Measurements from ENCODE around the gene MCRS1. TPM values are rescaled to one million over a fixed set of nuclear protein-coding genes. Genes with fewer than 3 reads are reported as not detected.

Gene MCRS1
- total RNA-seq, 4 donors from 2014 or later, result 68.0 to 107 (median 85.6) TPM

- no peak overlapping the region for H3K4me3 ChIP-seq
- H3K27me3 ChIP-seq, result no peaks in the 10 kb centered on the region
- peaks cover 0 to 16% (median 6%) of the 10 kb centered on the region in 4 donors for H3K4me1 ChIP-seq
- H3K9me3 ChIP-seq, result no peaks in the 10 kb centered on the region
- DNase-seq, result no peak
- no peak overlapping the region for H3K27ac ChIP-seq
- peaks cover 0 to 12% (median 0%) of the 10 kb centered on the region in 3 donors for H3K36me3 ChIP-seq
- TF ChIP-seq POLR2A (IDR thresholded peaks at IDR 0.05) (no peak), CTCF (IDR thresholded peaks at IDR 0.05) (no peak)
Observed at GRCh38 chr12:49552425-49552824, 15.5 kb downstream of the MCRS1 start.

GRCh38 chr12:49552014-49552413 is 15.9 kb downstream of the MCRS1 start:
- Histone ChIP-seq H3K4me1 (peaks cover 0 to 16% (median 6%) of the 10 kb centered on the region in 4 donors), H3K4me3 (no peak overlapping the region), H3K27me3 (no peaks in the 10 kb centered on the region), H3K9me3 (no peaks in the 10 kb centered on the region), H3K36me3 (peaks cover 0 to 8% (median 0%) of the 10 kb centered on the region in 3 donors), H3K27ac (no peak overlapping the region)
- no peak for DNase-seq
- TF ChIP-seq POLR2A (IDR thresholded peaks at IDR 0.05), result no peak
- TF ChIP-seq CTCF (IDR thresholded peaks at IDR 0.05), result no peak

GRCh38 chr12:49550693-49551252 is 17.2 kb downstream of the MCRS1 start:
- H3K36me3 ChIP-seq, result no peaks in the 10 kb centered on the region
- H3K9me3 ChIP-seq, result no peaks in the 10 kb centered on the region
- no peaks in the 10 kb centered on the region for H3K27me3 ChIP-seq
- no peak for TF ChIP-seq CTCF (IDR thresholded peaks at IDR 0.05)
- TF ChIP-seq POLR2A (IDR thresholded peaks at IDR 0.05), result no peak
- no peak overlapping the region for H3K4me3 ChIP-seq
- no peak for DNase-seq
- H3K4me1 ChIP-seq, result peaks cover 0 to 16% (median 6%) of the 10 kb centered on the region in 4 donors
- no peak overlapping the region for H3K27ac ChIP-seq

GRCh38 chr12:49549735-49550692 is 17.9 kb downstream of the MCRS1 start:
- TF ChIP-seq POLR2A (IDR thresholded peaks at IDR 0.05) (no peak), CTCF (IDR thresholded peaks at IDR 0.05) (no peak)
- H3K36me3 ChIP-seq, result no peaks in the 10 kb centered on the region
- peak in 1 of 3 donors; percentile 40 for DNase-seq
- peak overlapping the region in 1 of 4 donors; percentile 37 for H3K4me3 ChIP-seq
- H3K4me1 ChIP-seq, result peaks cover 0 to 16% (median 6%) of the 10 kb centered on the region in 4 donors
- no peaks in the 10 kb centered on the region for H3K27me3 ChIP-seq
- H3K27ac ChIP-seq, result no peak overlapping the region
- H3K9me3 ChIP-seq, result no peaks in the 10 kb centered on the region

GRCh38 chr12:49548822-49549648 is 18.9 kb downstream of the MCRS1 start:
- peak in 2 of 3 donors; percentile 27 to 52 for DNase-seq
- Histone ChIP-seq H3K9me3 (no peaks in the 10 kb centered on the region), H3K36me3 (no peaks in the 10 kb centered on the region), H3K4me3 (peak overlapping the region; percentile 11 to 44 (median 38)), H3K27ac (no peak overlapping the region), H3K27me3 (no peaks in the 10 kb centered on the region), H3K4me1 (peaks cover 0 to 16% (median 6%) of the 10 kb centered on the region in 4 donors)
- TF ChIP-seq POLR2A (IDR thresholded peaks at IDR 0.05) (no peak), CTCF (IDR thresholded peaks at IDR 0.05) (no peak)
